ENCODE data around the gene ATP7B.
A peak's percentile ranks its signal among the peaks of the same experiment; 100 is the strongest.

ATP7B gene

GRCh38 chr13:51958217-51958547 lies 53.1 kb downstream of the ATP7B start:
- CTCF ChIA-PET: no interaction called here
- no peak for TF ChIP-seq CTCF (conservative IDR thresholded peaks at IDR 0.05; ENCODE audit: low read depth)

GRCh38 chr13:51957377-51958216 lies 53.7 kb downstream of the ATP7B start:
- POLR2A ChIA-PET (ENCODE audit: low non-redundant PET): no interaction called here
- no peak for TF ChIP-seq CTCF (conservative IDR thresholded peaks at IDR 0.05; ENCODE audit: low read depth)
- DNase-seq (ENCODE audit: low spot score): no peak
- CTCF ChIA-PET: no interaction called here
- H3K27ac ChIP-seq: no peak overlapping the region

More at GRCh38 chr13:51958217-51958547, 53.1 kb downstream of the ATP7B start:
- POLR2A ChIA-PET (ENCODE audit: low non-redundant PET): no interaction called here
- no peak for DNase-seq (ENCODE audit: low spot score)
- no peak overlapping the region for H3K27ac ChIP-seq

GRCh38 chr13:51956717-51957116 lies 54.5 kb downstream of the ATP7B start:
- no peak for DNase-seq (ENCODE audit: low spot score)
- POLR2A ChIA-PET (ENCODE audit: low non-redundant PET): no interaction called here
- CTCF ChIA-PET: no interaction called here
- no peak for TF ChIP-seq CTCF (conservative IDR thresholded peaks at IDR 0.05; ENCODE audit: low read depth)
- no peak overlapping the region for H3K27ac ChIP-seq

GRCh38 chr13:51955816-51956603 lies 55.2 kb downstream of the ATP7B start:
- no peak for DNase-seq (ENCODE audit: low spot score)
- TF ChIP-seq CTCF (conservative IDR thresholded peaks at IDR 0.05; ENCODE audit: low read depth): no peak
- ChIA-PET POLR2A (ENCODE audit: low non-redundant PET) (interaction anchor here (0.6 kb wide), 1 partner anchor 249 kb away, joined by 6 read pairs; no protein-coding TSS in a partner anchor), CTCF (interaction anchor here (0.7 kb wide), 1 partner anchor 63 kb away, joined by 4 read pairs; no protein-coding TSS in a partner anchor)
- H3K27ac ChIP-seq: peak overlapping the region; percentile 65

- POLR2A ChIA-PET (ENCODE audit: low non-redundant PET): no interaction called here
- no peak for DNase-seq (ENCODE audit: low spot score)
- no peak for TF ChIP-seq CTCF (conservative IDR thresholded peaks at IDR 0.05; ENCODE audit: low read depth)
- H3K27ac ChIP-seq: peak overlapping the region; percentile 65
- CTCF ChIA-PET: interaction anchor here (0.7 kb wide), 1 partner anchor 62 kb away, joined by 4 read pairs; no protein-coding TSS in a partner anchor
Observed at GRCh38 chr13:51955281-51955771, 55.9 kb downstream of the ATP7B start.

GRCh38 chr13:51953347-51954195 lies 57.7 kb downstream of the ATP7B start:
- POLR2A ChIA-PET (ENCODE audit: low non-redundant PET): no interaction called here
- no peak for DNase-seq (ENCODE audit: low spot score)
- H3K27ac ChIP-seq: no peak overlapping the region
- CTCF ChIA-PET: no interaction called here
- no peak for TF ChIP-seq CTCF (conservative IDR thresholded peaks at IDR 0.05; ENCODE audit: low read depth)
